GM19025 (cell line): ENCODE data around the gene GRIFIN.
"Not testable (repeated sequence)": the region's sequence is repeated elsewhere in the genome, so short reads cannot be mapped to it uniquely, and the experiment has no call there.

Experiments used
- ATAC-seq: cut with Tn5 transposase; IDR thresholded peaks from one replicate; pipeline ENCODE4 v1.9.1; 2021; ENCODE audit warnings: mild to moderate bottlenecking, low read depth, moderate library complexity; ENCODE audit not compliant: unreplicated experiment

Gene GRIFIN

DNA sequence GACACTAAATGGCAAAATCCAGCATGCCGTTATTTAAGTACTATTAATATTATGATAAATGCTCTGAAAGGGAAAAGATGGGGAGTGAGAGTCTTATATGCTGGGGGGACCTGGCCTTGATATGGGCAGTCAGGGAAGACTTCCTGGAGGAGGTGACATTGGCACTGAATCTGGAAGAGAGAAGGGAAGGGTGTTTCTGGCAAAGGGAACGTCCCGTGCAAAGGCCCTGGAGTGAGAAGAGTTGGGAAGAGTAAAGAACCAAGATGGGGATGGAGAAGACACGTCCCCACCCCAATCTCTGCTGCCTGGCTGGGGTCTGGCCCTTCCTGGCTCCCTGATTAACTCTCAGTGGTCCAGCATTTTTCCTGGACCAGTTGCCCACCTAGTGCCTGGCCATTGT is 5.0 kb upstream of the GRIFIN start:
- no peak for ATAC-seq

- ATAC-seq = no peak
Measured at GRCh38 chr7:2480070-2480408, 3.8 kb upstream of the GRIFIN start.

DNA sequence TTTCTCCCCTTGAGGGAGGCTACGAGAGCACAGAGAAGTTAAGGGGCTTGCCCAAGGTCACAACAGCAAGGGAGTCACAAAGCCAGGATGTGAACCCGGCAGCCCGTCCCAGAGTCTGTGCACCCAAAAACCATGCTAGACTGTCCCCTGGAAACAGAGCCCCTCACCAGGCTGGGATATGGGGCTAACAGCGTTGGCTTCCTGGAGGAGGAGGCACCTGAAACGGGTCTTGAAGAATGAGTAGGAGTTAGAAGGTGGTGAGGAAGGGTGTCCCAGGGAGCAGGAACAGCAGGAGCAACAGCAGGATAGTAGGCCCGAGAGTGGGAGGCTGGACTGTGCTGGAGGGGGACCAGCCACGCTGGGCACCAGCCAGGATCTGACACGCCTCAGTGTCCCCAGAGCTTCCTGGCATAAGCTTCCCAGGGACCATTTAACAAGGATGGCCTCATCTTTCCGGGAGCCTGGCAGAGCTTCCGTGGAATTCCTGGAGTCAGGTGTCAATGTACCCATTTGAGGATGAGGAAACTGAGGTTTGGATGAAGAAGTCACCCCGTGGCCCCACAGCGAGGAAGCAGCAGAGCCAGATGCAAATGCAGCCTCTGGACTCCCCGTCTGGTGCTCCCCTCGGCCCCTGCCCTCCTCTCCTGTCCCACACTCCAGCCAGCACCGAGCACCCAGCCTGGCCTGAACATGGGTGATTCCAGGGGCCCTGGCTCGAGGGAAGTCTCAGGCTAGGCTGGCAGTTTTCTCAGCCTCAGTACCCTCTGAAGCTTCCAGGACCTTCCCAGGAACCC is 3.3 kb upstream of the GRIFIN start:
- no peak for ATAC-seq

DNA sequence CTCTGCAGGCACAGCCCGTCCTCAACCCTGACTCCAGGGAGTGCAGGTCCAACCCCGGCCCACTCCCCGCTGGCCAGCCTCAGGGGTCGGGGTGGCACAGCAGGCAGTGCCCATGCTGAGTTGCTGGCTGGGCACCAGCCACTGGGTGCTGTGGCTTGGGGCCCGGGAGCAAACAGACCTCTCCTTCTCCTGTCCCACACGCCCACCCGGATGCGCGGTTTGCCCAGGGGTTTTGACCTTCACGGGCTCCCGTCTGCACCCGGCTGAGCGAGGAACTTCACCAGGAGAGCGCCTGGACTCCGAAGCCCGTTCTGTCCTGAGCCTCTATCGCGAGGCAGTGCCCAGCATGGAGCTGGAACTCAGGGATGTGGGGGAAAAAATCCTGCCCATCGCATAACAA is 2.6 kb upstream of the GRIFIN start:
- no peak for ATAC-seq

- ATAC-seq = no peak
Measured at GRCh38 chr7:2478399-2478785, 2.2 kb upstream of the GRIFIN start.

GRCh38 chr7:2477447-2478398 is 1.5 kb upstream of the GRIFIN start:
- ATAC-seq = peak; percentile 58

- no peak for ATAC-seq
Measured at GRCh38 chr7:2476776-2477446, 713 bp upstream of the GRIFIN start.

DNA sequence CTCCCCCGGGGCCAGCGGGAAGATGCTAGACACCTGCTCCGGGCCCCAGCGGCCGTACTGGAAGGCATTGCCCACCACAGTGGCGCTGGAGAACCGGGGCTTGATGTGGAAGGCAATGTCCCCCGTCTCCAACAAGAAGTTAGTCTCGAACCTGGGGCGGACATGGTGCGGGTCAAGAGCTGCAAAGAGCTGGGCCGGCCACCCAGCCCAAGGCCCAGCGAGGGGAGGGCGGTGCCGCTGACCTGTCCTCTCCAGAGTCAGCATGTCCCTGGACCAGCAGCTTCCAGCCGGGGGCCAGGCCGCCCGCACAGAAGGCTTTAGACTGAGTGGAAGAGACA is 551 bp downstream of the GRIFIN start:
- no peak for ATAC-seq

DNA sequence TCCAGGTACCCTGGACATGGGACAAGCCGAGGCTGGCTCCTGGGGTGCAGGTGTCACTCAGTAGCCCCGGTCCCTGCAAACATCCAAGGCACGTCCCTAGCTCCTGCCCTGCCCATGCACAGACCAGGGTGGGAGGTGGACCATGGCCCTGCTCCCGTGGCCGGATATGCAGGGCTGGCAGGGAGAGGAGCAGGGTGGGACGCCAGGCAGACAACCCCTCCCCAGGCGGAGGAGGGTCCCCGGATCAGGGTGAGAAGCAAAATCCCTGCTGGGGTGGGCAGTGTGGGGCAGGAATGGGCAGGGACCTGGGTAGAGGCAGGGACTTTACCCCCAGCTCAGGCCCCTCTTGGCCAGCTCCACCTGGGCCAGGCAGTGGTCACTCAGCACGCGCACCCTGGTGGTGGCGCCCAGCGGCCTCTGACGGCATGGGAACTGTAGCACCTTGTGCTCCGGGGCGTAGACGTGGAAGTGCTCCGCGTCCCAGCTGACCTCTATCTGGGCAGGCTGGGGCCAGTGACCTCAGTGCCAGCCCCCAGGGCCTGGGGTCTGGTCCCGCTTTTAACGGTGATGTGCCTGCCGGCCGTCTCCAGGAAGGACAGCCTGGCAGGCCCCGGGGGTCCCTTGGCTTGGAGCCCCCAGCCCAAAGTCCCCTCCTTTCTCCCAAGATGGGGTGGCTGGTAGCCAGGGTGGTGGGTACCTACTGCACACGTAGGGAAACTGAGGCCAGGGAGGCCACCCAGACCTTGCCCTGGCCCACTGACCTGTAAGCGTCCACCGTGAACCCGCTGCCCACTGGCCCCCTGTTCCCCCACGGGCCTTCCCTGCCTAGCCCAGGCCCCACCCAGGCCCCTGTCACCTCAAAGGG is 1.2 kb downstream of the GRIFIN start:
- ATAC-seq = no peak

- ATAC-seq = no peak
Measured at GRCh38 chr7:2474224-2474623, 2.0 kb downstream of the GRIFIN start.

GRCh38 chr7:2473496-2474180 is 2.6 kb downstream of the GRIFIN start:
- no peak for ATAC-seq

DNA sequence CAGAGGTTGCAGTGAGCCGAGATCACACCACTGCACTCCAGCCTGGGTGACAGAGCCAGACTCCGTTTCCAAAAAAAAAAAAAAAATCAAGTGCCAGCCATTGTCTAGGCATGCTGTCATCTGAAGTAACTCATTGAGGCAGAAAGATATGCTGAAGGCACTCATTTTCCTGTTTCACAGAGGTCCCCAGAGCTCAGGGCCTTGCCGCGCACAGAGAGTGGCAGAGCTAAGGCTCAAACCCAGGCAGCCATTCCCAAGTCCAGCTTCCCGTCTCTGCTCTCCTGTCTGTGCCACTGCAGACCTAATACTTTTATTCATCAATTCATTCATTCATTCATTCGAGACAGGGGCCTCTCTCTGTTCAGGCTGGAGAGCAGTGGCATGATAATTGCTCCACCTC is 3.5 kb downstream of the GRIFIN start:
- no peak for ATAC-seq

- no peak for ATAC-seq
Measured at GRCh38 chr7:2471396-2471795, 4.8 kb downstream of the GRIFIN start.

DNA sequence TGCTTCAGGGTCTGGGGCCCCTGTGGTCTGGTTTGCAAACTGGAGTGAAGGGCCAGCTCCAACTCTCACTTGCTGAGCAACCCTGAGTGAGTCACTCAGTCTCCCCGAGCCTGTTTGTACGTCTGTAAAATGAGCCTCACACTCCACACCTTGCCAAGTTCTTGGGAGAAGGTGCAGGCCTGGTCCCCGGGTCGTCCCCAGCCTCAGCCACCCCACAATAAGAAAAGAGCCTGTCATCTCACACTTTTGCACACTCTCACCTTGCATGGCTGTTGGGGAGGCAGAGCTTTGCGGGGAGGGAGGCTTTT is 5.2 kb downstream of the GRIFIN start:
- ATAC-seq = no peak

GRCh38 chr7:2470204-2471021 is 5.8 kb downstream of the GRIFIN start:
- no peak for ATAC-seq

DNA sequence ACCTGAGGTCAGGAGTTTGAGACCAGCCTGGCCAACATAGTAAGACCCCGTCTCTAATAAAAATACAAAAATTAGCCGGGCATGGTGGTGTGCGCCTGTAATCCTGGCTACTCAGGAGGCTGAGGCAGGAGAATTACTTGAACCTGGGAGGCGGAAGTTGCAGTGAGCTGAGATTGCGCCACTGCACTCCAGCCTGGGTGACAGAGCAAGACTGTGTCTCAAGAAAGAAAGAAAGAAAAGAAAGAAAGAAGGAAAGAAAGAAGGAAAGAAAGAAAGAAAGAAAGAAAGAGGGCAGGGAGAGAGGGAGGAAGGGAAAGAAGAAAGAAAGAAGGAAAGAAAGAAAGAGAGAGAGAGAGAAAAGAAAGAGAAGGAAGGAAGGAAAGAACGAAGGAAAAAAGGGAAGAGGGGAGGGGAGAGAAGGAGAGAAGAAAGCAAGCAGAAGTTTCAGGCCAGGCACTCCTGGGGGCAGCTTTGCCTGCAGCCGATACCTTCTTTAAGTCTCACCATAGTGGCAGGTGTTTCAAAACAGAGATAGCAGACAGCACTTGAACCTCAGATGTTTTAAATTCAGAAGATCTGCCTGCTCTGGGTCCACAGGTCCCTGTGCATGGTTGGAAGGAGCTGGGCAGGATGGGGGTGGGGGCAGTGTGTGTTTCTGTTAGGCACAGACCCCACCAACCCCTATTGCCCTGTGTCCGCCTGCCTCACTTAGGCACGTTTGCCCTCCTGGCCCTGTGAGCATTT is 6.6 kb downstream of the GRIFIN start:
- not testable (repeated sequence) for ATAC-seq

- ATAC-seq = no peak
Measured at GRCh38 chr7:2468227-2468626, 8.0 kb downstream of the GRIFIN start.

DNA sequence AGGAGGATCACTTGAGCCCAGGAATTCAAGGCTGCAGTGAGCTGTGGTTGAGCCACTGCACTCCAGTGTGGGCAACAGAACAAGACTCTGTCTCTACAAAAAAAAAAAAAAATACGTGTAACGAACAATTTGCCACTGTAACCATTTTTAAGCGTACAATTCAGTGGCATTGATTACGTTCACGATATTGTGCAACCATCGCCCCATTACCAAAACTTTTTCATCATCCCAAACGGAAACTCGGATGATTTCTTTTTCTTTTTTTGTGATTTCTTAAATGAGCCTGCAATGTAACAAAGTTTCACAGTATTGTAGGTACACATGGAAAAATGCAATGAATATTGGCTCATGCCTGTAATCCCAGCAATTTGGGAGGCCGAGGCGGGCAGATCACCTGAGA is 9.5 kb downstream of the GRIFIN start:
- no peak for ATAC-seq

GRCh38 chr7:2465928-2466327 is 10.3 kb downstream of the GRIFIN start:
- ATAC-seq = no peak
